Measurements from ENCODE around the gene CALML6.

- TF ChIP-seq EZH2 (IDR thresholded peaks at IDR 0.05) (no peak), POLR2AphosphoS5 (IDR thresholded peaks at IDR 0.05; ENCODE audit: borderline replicate concordance, low read depth, low read length) (no peak)
These were observed 23.7 kb downstream of the CALML6 start for GRCh38 chr1:1938613-1939295.

Measured in SK-N-MC (cell line).